GM18858 (cell line): Measurements from ENCODE around the gene DHX32.

Source experiments
- ATAC-seq: cut with Tn5 transposase; IDR thresholded peaks from one replicate; pipeline ENCODE4 v1.9.1; 2021; ENCODE audit not compliant: unreplicated experiment

Gene DHX32

GRCh38 chr10:125815764-125816163 lies 65.3 kb downstream of the DHX32 start:
- ATAC-seq = no peak

- ATAC-seq = no peak
These were observed 68.9 kb downstream of the DHX32 start for GRCh38 chr10:125812128-125812750.

- ATAC-seq = no peak
These were observed 69.8 kb downstream of the DHX32 start for GRCh38 chr10:125811251-125811650.

GRCh38 chr10:125808047-125808446 lies 73.0 kb downstream of the DHX32 start:
- no peak for ATAC-seq

- ATAC-seq = no peak
These were observed 78.4 kb downstream of the DHX32 start for GRCh38 chr10:125802739-125803138.

GRCh38 chr10:125802131-125802530 lies 79.0 kb downstream of the DHX32 start:
- ATAC-seq = no peak

- ATAC-seq = no peak
These were observed 79.5 kb downstream of the DHX32 start for GRCh38 chr10:125801574-125801973.

GRCh38 chr10:125799451-125800182 lies 81.5 kb downstream of the DHX32 start:
- ATAC-seq = no peak

- no peak for ATAC-seq
These were observed 83.0 kb downstream of the DHX32 start for GRCh38 chr10:125797994-125798662.

GRCh38 chr10:125797424-125797823 lies 83.7 kb downstream of the DHX32 start:
- no peak for ATAC-seq

- ATAC-seq = no peak
These were observed 85.4 kb downstream of the DHX32 start for GRCh38 chr10:125795637-125796190.

- ATAC-seq = no peak
These were observed 86.0 kb downstream of the DHX32 start for GRCh38 chr10:125795128-125795527.

GRCh38 chr10:125792342-125793300 lies 88.5 kb downstream of the DHX32 start:
- no peak for ATAC-seq

GRCh38 chr10:125788156-125789034 lies 92.7 kb downstream of the DHX32 start:
- no peak for ATAC-seq
